Erythroblast (primary cell): ENCODE measurements around the gene CTNNA1.

Experiments
- GATA1 ChIP-seq: IDR thresholded peaks from 2 replicates; pipeline ENCODE4 v1.6.1; 2011; ENCODE audit warnings: low read depth, mild to moderate bottlenecking, control low read depth, low read length, moderate library complexity
- POLR2A ChIP-seq: IDR thresholded peaks from 2 replicates; pipeline ENCODE4 v1.6.1; 2011; ENCODE audit warnings: mild to moderate bottlenecking, low read length

DNA sequence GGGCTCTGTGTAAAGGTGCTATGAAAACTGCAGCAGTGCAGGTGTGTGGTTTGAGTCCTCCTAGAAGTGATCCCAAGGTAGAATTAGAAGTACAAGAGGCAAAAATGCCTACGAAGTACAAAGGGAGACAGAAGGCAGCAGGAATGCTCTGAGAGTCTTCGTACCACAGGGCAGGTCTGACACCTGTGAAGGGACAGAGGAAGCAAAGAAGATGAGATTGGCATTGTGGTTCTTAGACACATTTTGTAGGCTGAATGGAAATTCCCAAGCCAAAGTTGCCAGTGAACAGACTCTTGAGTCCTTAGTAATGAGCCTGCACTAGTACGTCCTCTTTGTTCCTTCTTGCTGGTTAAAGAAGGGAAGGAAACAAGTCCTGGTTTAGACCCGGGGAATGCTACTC is 123.6 kb downstream of the CTNNA1 start:
- TF ChIP-seq POLR2A (no peak), GATA1 (no peak)
